GM21737 (cell line): ENCODE data around the gene RBM38.
A peak's percentile ranks its signal among the peaks of the same experiment; 100 is the strongest.
"Not testable (repeated sequence)": the region's sequence is repeated elsewhere in the genome, so short reads cannot be mapped to it uniquely, and the experiment has no call there.

ENCODE experiments used
- ATAC-seq: cut with Tn5 transposase; IDR thresholded peaks from one replicate; pipeline ENCODE4 v1.9.1; 2021; ENCODE audit warnings: mild to moderate bottlenecking, moderate library complexity; ENCODE audit not compliant: unreplicated experiment

RBM38 gene

GRCh38 chr20:57390604-57391438 lies at the start of gene RBM38:
TSS of gene RBM38 (plus strand) at chr20:57391396. CDS start at chr20:57391582, 186 bp downstream.
- ATAC-seq, result peak; percentile 44

DNA sequence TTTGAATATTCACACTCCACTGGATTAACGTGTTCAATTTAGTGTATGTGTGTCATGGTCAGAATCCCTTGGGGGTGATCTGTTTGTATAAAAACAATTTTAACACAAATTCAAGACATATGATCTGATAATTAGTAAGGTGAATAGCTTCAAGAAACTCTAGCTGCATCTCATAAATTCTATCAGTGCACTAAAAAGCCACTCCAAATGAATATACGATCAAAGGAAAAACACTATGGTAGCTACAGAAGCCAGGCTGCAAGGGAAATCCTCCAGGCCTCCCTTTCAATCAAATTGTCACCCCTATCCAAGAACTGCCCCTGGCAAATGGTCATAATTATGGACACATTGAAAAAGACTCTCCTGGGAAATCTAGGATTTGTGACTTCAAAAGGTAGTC lies 49.5 kb upstream of the RBM38 start:
- no peak for ATAC-seq

GRCh38 chr20:57342829-57343228 lies 48.4 kb upstream of the RBM38 start:
- no peak for ATAC-seq

DNA sequence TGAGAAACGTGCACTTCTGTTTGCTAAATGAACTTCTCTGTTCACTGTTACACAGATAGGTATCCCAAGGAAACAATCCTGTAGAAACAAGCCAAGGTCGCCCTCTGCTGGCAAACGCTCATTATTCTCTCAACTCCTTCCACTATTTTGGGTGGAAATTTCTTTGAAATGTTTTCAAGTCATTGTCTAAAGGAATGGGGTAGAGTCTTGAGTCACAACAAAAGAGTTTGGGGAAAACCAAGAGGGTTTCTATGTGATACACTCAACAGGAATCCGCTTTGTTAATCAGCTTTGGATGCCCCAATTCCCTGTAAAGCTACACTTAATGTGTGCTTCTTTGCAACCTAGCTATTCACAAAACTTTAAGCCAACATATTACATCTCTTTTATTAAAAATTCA lies 44.7 kb upstream of the RBM38 start:
- no peak for ATAC-seq

DNA sequence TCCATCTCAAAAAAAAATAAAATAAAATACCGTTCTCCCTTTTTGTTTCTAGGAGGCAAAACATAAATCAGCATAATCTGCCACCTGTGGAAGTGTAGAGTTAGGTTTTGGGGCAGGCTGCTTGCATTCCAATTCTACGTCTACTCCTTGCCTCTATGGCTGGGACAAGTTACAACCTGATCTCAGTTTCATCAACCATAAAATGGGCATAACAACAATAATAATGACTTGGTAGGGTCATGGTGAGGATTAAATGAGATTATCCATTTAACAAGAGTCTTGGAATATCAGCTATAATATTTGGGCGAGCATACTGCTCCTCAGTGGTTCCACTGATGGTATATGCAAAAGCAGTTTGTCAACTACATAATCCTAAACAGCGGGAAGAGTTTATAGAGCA lies 43.8 kb upstream of the RBM38 start:
- no peak for ATAC-seq

DNA sequence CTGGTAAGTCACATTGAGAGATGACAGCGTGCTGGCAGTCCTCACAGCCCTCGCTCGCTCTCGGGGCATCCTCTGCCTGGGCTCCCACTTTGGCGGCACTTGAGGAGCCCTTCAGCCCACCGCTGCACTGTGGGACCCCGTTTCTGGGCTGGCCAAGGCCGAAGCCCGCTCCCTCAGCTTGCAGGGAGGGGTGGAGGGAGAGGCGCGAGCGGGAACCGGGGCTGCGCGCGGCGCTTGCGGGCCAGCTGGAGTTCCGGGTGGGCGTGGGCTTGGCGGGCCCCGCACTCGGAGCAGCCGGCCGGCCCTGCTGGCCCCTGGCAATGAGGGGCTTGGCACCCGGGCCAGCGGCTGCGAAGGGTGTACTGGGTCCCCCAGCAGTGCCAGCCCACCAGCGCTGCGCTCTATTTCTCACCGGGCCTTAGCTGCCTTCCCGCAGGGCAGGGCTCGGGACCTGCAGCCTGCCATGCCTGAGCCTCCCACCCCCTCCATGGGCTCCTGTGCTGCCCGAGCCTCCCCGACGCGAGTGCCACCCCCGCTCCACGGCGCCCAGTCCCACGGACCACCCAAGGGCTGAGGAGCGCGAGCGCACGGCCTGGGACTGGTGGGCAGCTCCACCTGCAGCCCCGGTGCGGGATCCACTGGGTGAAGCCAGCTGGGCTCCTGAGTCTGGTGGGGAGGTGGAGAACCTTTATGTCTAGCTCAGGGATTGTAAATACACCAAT lies 42.8 kb upstream of the RBM38 start:
- ATAC-seq, result not testable (repeated sequence)

- ATAC-seq, result not testable (repeated sequence)
Observed at GRCh38 chr20:57348922-57349574, 42.1 kb upstream of the RBM38 start.

- no peak for ATAC-seq
Observed at GRCh38 chr20:57350081-57350710, 41.0 kb upstream of the RBM38 start.

- not testable (repeated sequence) for ATAC-seq
Observed at GRCh38 chr20:57350726-57351041, 40.5 kb upstream of the RBM38 start.

GRCh38 chr20:57351042-57351783 lies 40.0 kb upstream of the RBM38 start, which contains the start of gene RAE1:
TSS of gene RAE1 (plus strand) at chr20:57351255. CDS start at chr20:57354039, 2,784 bp downstream.
- ATAC-seq, result peak; percentile 67

DNA sequence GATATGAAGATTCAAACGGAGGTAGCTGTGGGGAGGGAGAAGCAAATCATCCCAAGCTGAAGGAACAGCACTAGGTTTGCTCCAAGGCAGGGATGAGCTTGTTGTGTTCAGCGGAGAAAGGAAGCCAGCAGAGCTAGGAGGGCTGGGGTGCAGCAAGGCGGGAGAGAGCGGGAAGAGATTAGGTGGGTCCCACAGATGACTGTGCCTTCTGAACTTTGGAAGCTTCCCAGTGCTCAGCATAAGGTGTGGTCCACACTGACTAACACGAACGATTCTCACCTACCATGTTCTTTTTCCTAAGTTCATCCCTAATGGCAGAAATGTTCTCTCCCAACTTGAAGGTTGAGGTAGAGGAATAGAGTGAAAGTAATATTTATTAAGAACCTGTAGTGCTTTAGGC lies 38.9 kb upstream of the RBM38 start:
- ATAC-seq, result no peak

- ATAC-seq, result no peak
Observed at GRCh38 chr20:57353351-57353750, 37.8 kb upstream of the RBM38 start.

DNA sequence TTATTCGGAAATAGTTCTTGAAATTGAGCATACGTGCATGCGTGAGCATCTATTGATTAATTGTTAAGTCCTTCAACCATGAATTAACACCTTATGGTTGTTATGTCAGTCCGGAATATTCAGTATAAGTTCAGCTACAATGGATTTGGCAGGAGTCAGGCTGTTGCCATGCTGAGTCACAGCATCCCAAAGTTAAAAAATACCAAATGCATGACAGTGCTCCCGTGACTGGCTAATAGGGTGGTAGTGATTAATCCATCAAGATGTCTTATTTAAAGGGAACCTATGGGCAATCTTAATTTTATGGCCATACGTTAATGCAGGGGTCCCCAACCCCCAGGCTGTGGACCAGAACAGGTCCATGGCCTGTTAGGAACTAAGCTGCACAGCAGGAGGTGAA lies 29.7 kb upstream of the RBM38 start:
- ATAC-seq, result no peak

DNA sequence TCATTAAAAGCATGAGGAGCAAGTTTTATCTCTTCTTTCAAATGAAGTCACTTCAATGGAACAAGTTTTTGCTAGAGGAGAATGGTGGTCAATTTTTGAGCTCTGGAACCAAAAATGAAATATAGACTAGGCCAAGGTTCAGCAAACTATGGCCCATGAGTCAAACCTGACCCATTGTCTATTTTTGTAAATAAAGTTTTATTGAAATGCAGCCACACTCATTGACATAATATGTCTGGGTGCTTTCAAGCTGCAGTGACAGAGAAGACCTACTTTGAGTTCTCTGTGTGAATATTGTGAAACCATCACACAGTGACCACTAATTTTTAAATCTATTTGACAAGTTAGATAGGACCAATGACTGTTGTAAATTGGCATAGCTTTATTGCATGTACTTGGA lies 26.7 kb upstream of the RBM38 start:
- ATAC-seq, result no peak

GRCh38 chr20:57369596-57369995 lies 21.6 kb upstream of the RBM38 start:
- ATAC-seq, result no peak

- no peak for ATAC-seq
Observed at GRCh38 chr20:57370316-57370715, 20.9 kb upstream of the RBM38 start.

DNA sequence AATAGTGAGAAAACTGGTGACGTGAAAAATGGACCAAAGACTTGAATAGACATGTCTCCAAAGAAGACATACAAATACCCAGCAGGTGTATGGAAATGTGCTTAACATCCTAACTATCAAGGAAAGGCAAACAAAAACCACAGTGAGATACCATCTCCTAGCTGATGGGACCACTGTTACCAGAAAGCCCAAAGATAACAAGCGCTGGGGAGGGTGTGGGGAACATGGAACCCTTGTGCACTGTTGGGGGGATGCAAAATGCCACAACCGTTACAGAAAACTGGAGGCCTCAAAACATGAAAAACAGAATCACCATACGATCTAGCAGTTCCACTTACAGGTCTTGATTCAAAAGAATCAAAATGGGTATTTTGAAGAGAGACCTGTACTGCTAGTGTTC lies 19.8 kb upstream of the RBM38 start:
- no peak for ATAC-seq

- ATAC-seq, result no peak
Observed at GRCh38 chr20:57372157-57372556, 19.0 kb upstream of the RBM38 start.

- ATAC-seq, result no peak
Observed at GRCh38 chr20:57372581-57373350, 18.4 kb upstream of the RBM38 start.
